Suprapubic skin (tissue), 4 donors: ENCODE data around the gene METRNL. TPM values are rescaled to one million over a fixed set of nuclear protein-coding genes. Genes with fewer than 3 reads are reported as not detected.
"Not testable (repeated sequence)": the region's sequence is repeated elsewhere in the genome, so short reads cannot be mapped to it uniquely, and the experiment has no call there.

ENCODE experiments used
- DNase-seq, 2 donors: peaks; one replicate each; pipeline ENCODE4 v3.0.0-alpha.2; 2019; ENCODE audit warnings: low spot score in 2 of 2
- H3K27ac ChIP-seq: fragments of 200-600 bp; sonication (generic); one replicate; pipeline ENCODE4 v1.5.1; 2019
- H3K27me3 ChIP-seq: fragments of 200-600 bp; sonication (generic); one replicate; pipeline ENCODE4 v1.5.1; 2019
- H3K36me3 ChIP-seq: fragments of 200-600 bp; sonication (generic); one replicate; pipeline ENCODE4 v1.5.1; 2019
- H3K4me1 ChIP-seq: fragments of 200-600 bp; sonication (generic); one replicate; pipeline ENCODE4 v1.5.1; 2019
- H3K4me3 ChIP-seq: fragments of 200-600 bp; sonication (generic); one replicate; pipeline ENCODE4 v1.5.1; 2019; ENCODE audit warnings: mild to moderate bottlenecking
- H3K9me3 ChIP-seq: fragments of 200-600 bp; sonication (generic); one replicate; pipeline ENCODE4 v1.5.1; 2019
- CTCF ChIP-seq, 2 donors: fragments of 200-600 bp in 1 of 2; fragments of 450-650 bp in 1 of 2; sonication (generic) in 1 of 2; IDR thresholded peaks; one replicate each; pipeline ENCODE4 v1.5.1; 2016 to 2019; ENCODE audit warnings: antibody characterized with exemption in 2 of 2, mild to moderate bottlenecking in 1 of 2, moderate library complexity in 1 of 2
- EP300 ChIP-seq: sonication (generic); formaldehyde crosslinking; IDR thresholded peaks from one replicate; pipeline ENCODE4 v1.6.1; 2017; ENCODE audit warnings: antibody characterized with exemption
- POLR2A ChIP-seq, 2 donors: fragments of 450-650 bp; IDR thresholded peaks; one replicate each; pipeline ENCODE4 v1.6.1; 2017; ENCODE audit warnings: antibody characterized with exemption in 2 of 2, mild to moderate bottlenecking in 2 of 2, moderate library complexity in 2 of 2
- POLR2AphosphoS5 ChIP-seq, 3 donors: sonication (generic); formaldehyde crosslinking; IDR thresholded peaks; one replicate each; pipeline ENCODE4 v1.6.1; 2017; ENCODE audit warnings: antibody characterized with exemption in 3 of 3
- WGBS: methylation state at CpG from one replicate; pipeline ENCODE4 v1.1.5; 2018; 5-methylcytosine and 5-hydroxymethylcytosine counted together
- total RNA-seq, 4 donors: library from RNA; depleted of rRNA; stranded (reverse); fragments of >200 nt; gene quantifications; one replicate each; pipeline ENCODE4 v1.1.0, GENCODE V29; 2016

METRNL gene
- total RNA-seq, 4 donors from 2014 or later: 59.1 to 222 (median 155) TPM

GRCh38 chr17:83047182-83047478 is 32.3 kb upstream of the METRNL start:
- TF ChIP-seq POLR2A (IDR thresholded peaks at IDR 0.05) (no peak), EP300 (no peak), POLR2AphosphoS5 (IDR thresholded peaks at IDR 0.05) (no peak), CTCF (IDR thresholded peaks at IDR 0.05) (no peak)
- no peak overlapping the region for H3K27ac ChIP-seq
- no peak for DNase-seq
- no peak overlapping the region for H3K4me3 ChIP-seq
- peaks cover 20% of the 10 kb centered on the region for H3K4me1 ChIP-seq
- peaks cover 7% of the 10 kb centered on the region for H3K9me3 ChIP-seq
- peaks cover 14% of the 10 kb centered on the region for H3K36me3 ChIP-seq
- 78% methylated on average over 2 of the region's 2 CpGs for WGBS
- no peaks in the 10 kb centered on the region for H3K27me3 ChIP-seq

DNA sequence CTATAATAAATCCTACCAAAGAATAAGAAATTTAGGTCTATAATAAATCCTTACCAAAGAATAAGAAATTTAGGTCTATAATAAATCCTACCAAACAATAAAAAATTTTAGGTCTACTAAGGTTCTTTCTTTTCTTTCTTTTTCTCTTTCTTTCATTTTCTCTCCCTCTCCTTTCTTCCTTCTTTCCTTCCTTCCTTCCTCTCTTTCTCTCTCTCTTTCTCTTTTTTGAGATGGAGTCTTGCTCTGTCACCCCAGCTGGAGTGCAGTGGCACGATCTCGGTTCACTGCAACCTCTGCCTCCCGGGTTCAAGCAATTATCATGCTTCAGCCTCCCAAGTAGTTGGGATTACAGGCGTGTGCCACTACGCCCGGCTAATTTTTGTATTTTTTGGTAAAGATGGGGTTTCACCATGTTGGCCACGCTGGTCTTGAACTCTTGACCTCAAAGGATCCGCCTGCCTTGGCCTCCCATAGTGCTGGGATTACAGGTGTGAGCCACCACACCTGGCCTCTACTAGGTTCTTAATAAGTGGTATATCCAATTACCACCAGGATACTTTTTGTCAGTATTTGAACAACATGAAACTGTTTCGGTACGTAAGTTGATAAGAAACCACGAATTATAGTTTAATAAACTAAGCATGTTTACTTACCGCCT is 31.5 kb upstream of the METRNL start:
- H3K27me3 ChIP-seq, H3K9me3 ChIP-seq, H3K36me3 ChIP-seq, H3K4me3 ChIP-seq, DNase-seq: not testable (repeated sequence)
- H3K27ac ChIP-seq: peak overlapping the region; percentile 77
- 95% methylated on average over 12 of the region's 12 CpGs for WGBS
- H3K4me1 ChIP-seq: peaks cover 25% of the 10 kb centered on the region

DNA sequence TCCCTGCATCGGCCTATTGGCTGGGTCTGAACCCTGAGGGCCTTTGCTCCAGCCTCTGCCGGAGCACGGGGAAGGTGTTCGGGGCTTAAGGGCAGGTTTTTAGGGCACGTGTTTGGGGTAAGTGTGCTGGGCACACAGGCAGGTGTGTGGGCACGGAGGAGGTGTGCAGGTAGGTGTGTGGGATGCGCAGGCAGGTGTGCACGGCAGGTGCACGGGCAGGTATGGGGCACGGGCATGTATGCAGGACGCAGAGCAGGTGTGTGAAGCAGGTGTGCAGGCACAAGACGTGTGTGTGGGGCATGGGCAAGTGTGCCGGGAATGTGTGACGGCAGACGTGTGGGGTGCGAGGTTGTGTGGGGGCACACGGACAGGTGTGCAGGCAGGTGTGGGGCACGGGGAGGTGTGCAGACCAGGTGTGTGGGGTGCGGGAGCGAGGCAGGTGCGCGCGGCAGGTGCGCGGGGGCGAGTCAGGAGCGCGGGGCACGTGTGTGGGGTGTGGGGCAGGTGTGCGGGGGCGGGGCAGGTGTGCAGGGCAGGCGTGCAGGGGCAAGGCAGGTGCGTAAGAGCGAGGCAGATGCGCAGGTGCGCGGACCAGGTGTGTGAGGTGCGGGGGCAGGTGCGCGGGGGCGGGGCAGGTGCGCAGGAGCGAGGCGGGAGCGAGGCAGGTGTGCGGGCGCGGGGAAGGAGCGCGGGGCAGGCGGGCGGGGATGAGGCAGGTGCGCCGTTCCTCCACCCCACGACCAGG is 28.6 kb upstream of the METRNL start:
- H3K9me3 ChIP-seq: no peaks in the 10 kb centered on the region
- no peak for TF ChIP-seq EP300
- no peak for TF ChIP-seq POLR2AphosphoS5 (IDR thresholded peaks at IDR 0.05)
- TF ChIP-seq POLR2A (IDR thresholded peaks at IDR 0.05): no peak
- no peak for TF ChIP-seq CTCF (IDR thresholded peaks at IDR 0.05)
- 21% methylated on average over 51 of the region's 55 CpGs for WGBS
- peaks cover 8% of the 10 kb centered on the region for H3K36me3 ChIP-seq
- peaks cover 39% of the 10 kb centered on the region for H3K4me1 ChIP-seq
- peak overlapping the region; percentile 68 for H3K4me3 ChIP-seq
- no peak for DNase-seq
- H3K27me3 ChIP-seq: no peaks in the 10 kb centered on the region
- peak overlapping the region; percentile 85 for H3K27ac ChIP-seq

GRCh38 chr17:83051396-83052240 is 27.8 kb upstream of the METRNL start:
- TF ChIP-seq POLR2AphosphoS5 (IDR thresholded peaks at IDR 0.05) (peak in 2 of 3 donors; percentile 39 to 70), EP300 (no peak), POLR2A (IDR thresholded peaks at IDR 0.05) (peak; percentile 35 to 87), CTCF (IDR thresholded peaks at IDR 0.05) (no peak)
- Histone ChIP-seq H3K4me1 (peaks cover 47% of the 10 kb centered on the region), H3K4me3 (peak overlapping the region; percentile 68), H3K27me3 (no peaks in the 10 kb centered on the region), H3K36me3 (peaks cover 6% of the 10 kb centered on the region), H3K27ac (peak overlapping the region; percentile 85), H3K9me3 (no peaks in the 10 kb centered on the region)
- peak; percentile 97 to 98 for DNase-seq
- WGBS: 0% methylated on average over 3 of the region's 95 CpGs

DNA sequence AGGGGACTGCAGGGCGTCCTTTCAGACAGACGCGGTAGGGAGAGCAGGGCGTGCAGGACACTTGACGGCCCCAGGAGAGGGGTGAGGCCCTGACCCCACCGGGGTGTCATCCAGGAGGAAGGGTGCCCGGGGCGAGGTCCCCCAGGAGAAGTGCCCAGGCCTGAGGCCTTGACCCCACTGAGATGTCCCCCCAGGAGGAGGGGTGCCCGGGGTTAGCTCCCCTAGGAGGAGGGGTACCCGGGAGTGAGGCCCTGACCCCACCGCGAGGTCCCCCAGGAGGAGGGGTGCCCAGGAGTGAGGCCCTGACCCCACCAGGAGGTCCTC is 27.2 kb upstream of the METRNL start:
- H3K9me3 ChIP-seq: no peaks in the 10 kb centered on the region
- TF ChIP-seq EP300 (no peak), POLR2A (IDR thresholded peaks at IDR 0.05) (no peak)
- H3K27ac ChIP-seq: peak overlapping the region; percentile 85
- H3K36me3 ChIP-seq: no peaks in the 10 kb centered on the region
- H3K27me3 ChIP-seq: no peaks in the 10 kb centered on the region
- H3K4me1 ChIP-seq: peaks cover 48% of the 10 kb centered on the region
- DNase-seq: peak in 1 of 2 donors; percentile 86
- H3K4me3 ChIP-seq: peak overlapping the region; percentile 68
- WGBS: 61% methylated on average over 3 of the region's 12 CpGs
